Measurements from ENCODE around the gene ANKS4B.
A peak's percentile ranks its signal among the peaks of the same experiment; 100 is the strongest.
"Not testable (repeated sequence)": the region's sequence is repeated elsewhere in the genome, so short reads cannot be mapped to it uniquely, and the experiment has no call there.

The ANKS4B gene, protein sequence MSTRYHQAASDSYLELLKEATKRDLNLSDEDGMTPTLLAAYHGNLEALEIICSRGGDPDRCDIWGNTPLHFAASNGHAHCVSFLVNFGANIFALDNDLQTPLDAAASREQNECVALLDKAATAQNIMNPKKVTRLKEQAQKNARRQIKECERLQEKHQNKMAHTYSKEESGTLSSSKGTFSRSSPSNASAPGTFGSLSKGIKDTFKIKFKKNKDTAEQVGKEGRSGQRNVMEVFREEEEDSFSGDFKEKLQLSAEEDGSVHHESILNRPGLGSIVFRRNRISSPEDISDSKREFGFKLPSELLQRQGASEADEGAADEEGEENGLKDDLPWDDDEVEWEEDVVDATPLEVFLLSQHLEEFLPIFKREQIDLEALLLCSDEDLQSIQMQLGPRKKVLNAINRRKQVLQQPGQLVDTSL

DNA sequence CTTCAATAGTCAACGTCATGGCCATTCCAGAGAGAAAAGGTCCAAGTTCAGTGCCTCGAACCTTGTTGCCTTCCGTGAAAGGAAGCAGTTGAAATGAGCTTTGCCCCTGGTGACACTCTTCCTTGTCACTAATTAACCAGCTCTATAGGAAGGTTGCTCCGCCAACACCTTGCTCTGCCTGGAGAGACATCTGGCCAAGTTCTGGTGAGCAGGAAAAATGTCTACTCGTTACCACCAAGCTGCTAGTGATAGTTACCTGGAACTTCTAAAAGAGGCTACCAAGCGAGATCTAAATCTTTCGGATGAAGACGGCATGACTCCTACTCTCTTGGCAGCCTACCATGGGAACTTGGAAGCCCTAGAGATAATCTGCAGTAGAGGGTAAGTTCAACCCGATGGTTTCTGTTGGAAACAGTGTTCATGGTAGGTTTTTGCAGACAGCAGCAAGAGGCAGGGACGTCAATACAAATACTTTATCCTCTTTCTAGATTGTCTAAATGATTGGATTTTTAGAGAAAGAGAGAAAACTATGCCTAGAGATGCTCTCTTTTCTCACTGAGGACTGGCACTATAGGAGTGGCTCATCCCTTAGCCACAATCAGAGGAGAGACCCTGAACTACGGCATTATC lies at the start of gene ANKS4B:
Gene ANKS4B, plus strand, starts transcription at position 179 of the 630 bp plus-strand sequence. Its CDS starts 39 bp downstream, at position 218.
- no peak for DNase-seq

DNA sequence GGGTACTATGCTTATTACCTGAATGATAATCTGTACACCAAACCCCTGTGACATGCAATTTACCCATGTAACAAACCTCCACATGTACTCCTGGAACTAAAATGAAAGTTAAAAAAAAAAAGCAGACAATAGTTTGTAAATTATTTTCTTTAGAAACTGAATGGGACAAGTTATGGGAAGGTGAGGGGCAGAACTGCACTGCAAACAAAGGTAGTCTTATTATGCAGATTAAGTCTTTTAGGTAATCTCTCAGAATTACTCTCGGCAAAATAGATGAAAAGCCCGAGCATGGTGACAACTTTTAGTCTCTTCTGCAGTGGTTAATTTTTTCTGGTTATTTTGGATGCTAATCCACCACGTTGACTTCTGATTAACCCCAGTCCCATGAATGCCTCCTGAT lies 49.5 kb upstream of the ANKS4B start:
- DNase-seq: no peak

DNA sequence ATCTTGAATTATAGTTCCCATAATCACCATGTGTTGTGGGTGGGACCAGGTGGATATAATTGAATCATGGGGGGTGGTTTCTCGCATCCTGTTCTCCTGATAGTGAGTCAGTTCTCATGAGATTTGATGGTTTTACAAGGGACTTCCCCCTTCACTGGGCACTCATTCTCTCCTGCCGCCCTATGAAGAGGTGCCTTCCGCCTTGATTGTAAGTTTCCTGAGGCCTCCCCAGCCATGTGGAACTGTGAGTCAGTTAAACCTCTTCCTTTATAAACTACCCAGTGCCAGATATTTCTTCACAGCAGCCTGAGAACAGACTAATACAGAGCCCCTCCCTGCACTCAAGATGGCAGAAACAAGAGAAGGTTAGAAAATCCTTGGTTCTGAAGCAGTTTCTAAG lies 48.7 kb upstream of the ANKS4B start:
- DNase-seq: peak; percentile 33

DNA sequence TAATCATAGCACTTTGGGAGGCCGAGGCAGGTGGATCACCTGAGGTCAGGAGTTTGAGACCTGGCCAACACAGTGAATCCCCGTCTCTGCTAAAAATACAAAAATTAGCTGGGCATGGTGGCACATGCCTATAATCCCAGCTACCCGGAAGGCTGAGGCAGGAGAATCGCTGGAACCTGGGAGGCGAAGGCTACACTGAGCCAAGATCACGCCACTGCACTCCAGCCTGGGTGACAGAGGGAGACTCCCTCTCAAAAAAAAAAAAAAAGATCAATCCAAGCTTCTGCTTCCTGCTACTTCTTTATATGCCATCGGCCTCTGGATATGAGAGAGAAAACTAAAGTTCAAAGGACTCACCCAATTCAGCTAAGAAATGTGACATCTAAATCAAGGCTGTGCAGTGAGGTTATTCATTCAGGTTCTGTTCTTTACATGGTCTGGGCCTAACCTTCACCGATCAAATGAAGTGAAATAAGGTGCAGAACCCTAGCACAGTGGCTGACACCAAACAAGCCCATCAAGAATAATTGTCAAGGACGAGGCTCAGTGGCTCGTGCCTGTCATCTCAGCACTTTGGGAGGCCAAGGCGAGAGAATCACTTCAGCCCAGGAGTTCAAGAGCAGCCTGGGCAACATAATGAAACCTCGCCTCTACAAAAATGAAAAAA lies 47.7 kb upstream of the ANKS4B start:
- no peak for DNase-seq

DNA sequence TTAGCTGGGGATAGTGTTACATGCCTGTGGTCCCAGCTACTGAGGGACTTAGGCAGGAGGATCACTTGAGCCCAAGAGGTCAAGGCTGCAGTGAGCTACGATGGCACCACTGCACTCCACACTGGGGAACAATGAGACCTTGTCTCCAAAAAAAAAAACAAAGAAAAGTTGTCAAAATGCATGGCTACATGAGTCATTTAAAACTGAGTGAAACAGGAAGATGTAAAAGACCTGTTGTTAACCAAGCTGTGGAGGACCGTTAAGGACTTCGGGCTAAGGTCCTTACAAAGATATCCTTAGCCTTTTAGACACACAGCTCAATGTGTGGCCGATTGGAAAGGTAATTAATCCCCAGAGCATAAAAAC lies 47.2 kb upstream of the ANKS4B start:
- DNase-seq: no peak

DNA sequence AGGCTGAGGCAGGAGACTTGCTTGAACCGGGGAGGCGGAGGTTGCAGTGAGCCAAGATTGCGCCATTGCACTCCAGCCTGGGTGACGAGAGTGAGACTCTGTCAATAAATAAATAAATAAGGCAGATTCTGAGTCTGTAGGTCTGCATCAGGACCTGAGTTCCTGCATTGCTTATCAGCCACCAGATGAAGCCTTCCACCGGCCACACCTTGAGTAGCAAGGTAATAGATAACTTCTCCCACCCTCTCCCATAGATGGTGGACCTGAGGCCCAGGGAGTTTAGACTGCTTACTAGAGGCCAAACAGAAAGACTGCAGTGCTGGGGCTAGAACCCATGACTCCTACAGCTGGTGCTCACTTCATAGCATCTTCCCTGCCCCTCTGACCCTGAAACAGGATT lies 44.2 kb upstream of the ANKS4B start:
- DNase-seq: no peak

DNA sequence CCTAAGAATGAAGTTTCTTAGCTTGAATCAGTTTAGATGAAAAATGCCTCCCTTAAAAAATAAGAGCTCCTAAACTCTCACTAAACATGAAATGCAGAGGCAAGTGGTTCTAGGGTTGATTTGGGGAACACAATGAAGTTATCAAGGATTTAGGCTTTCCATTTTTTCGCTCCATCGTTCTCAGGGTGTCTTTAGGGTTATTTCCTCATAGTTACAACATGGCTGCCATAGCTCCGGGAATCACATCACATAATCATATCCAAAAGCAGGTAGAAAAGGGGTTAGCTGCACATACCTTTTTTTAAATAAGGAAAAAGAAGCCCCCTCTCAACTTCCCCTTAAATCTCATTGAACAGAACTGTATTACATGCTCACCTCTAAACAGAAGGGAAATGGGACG lies 43.5 kb upstream of the ANKS4B start:
- no peak for DNase-seq

DNA sequence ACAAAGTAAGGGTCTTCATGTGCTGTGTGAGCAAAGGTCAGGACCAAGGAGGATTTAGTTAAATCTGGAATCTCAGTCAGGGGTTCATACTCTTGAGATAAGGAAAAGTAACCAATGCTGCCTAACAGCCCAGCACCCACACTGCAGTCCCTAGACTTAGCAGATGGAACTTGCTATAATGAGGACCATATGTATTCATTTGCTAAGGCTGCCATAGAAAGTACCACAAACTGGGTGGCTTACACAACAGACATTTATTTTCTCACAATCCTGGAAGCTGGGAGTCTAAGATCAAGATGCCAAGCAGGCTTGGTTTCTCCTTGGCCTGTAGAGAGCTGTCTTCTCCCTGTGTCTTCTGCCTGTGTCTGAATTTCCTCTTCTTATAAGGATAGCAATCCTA lies 42.9 kb upstream of the ANKS4B start:
- DNase-seq: no peak

DNA sequence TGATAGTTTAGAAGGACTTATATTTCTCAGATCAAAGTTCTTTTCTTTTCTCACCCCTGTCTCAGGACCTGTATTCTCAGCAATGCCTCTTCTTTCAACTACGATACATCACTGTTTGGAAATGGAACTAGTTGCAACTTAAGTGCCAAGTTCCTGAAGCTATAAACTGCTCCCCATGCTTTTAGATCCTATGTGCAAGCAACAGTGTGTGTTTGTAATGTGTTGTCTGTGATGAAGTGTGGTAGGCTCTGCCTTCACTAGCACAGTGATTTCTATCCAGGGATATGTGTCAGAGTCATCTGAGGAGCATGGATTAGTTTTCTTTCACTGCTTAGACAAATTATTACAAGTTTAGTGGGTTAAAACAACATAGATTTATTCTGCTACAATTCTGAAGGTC lies 40.5 kb upstream of the ANKS4B start:
- no peak for DNase-seq

DNA sequence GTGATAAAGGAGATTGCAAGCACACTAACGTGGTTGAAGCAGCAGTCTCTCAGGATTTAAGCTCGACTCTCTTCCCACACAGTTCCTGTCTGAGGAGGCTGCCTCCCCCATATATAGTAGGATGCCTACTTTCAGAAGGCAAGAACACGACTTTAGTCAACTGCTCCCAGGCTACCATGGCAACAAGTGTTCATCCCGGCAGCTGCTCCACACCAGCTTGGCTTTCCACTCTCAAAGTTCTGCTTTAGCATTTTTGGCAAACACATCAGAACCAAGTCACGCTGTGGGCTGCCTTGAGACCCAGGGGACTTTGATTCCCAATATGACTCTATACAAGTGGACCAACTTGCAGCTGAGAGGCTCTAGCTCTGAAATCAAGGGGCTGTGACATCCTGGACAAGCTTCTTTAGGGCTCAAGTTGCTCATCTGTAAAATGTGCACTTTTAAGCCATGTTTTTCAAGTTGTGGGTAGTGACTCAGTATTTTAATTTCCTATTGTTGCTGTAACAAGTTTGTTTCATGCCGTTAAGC lies 38.7 kb upstream of the ANKS4B start:
- no peak for DNase-seq

DNA sequence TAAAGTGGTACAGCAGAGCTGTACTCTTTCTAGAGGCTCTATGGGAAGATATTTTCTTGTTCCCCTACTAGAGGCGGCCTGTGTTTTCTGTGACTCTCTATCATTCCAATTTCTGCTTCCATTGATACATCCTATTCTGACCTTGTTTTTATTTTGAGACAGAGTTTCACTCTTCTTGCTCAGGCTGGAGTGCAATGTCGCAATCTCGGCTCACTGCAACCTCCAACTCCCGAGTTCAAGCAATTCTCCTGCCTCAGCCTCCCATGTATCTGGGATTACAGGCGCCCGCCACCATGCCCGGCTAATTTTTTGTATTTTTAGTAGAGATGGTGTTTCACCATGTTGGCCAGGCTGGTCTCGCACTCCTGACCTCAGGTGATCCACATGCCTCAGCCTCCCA lies 38.2 kb upstream of the ANKS4B start:
- DNase-seq: not testable (repeated sequence)

DNA sequence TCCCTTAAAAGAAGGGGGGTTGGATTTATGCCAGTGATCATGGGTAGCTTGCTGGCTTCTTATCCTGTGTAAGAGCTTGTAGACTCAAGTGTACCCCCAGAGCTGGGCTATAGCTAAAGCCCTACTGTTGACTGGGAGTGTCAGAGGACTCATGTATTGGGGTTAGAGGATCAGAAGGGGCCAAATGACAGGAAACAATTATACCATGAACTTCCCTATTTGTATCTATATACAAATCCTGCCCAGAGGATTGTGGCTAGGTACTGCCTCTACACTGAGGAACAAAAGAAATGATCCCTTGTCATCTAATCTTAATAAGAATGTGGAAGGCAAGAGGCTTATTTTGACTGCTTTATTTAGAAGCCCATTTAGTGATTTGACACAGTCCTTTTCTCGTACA lies 36.4 kb upstream of the ANKS4B start:
- DNase-seq: no peak

DNA sequence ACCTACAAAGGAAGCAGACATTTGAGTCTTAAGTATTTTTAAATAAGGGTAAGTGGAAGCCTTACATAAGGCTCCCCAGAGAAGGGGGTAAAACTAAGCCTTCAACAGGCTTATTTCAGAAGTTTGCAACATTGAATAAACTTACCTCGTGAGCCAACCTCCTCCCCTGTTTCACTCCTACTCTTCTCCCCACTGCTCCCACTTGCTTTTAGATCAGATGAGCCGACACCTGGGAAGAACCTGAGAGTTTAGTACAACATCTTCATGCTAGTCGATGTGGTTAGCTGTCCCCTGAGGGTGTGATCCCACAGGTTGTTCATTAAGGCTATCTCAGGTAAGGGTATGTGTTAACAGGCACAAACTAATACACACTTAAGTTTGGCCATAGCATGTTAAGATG lies 35.9 kb upstream of the ANKS4B start:
- DNase-seq: no peak

DNA sequence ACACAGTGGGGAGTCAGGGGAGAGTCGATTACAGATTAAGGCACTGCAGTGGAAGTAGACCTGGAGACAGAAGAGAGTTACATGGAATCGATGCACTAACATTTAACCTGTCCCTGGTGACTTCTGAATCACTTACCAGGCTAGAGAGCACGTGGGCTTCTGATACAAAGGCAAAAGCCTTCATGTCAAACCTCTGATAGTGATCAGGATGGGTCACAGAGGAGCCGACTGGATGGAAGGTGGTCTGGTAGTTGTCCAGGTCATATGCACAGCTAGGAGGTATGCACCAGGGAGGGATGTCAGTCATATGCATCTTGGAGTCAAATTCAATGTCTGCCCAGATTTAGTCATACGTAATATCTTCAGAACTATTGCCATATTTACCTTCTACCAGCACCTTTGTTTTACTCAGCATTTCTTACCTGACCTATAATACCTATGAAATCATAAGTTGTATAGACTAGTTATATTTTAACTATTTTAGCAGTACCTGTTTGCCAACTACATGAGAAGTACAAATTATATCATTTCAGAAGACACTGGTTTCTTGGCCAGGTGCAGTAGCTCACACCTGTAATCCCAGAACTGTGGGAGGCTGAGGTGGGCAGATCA lies 33.8 kb upstream of the ANKS4B start:
- DNase-seq: no peak

DNA sequence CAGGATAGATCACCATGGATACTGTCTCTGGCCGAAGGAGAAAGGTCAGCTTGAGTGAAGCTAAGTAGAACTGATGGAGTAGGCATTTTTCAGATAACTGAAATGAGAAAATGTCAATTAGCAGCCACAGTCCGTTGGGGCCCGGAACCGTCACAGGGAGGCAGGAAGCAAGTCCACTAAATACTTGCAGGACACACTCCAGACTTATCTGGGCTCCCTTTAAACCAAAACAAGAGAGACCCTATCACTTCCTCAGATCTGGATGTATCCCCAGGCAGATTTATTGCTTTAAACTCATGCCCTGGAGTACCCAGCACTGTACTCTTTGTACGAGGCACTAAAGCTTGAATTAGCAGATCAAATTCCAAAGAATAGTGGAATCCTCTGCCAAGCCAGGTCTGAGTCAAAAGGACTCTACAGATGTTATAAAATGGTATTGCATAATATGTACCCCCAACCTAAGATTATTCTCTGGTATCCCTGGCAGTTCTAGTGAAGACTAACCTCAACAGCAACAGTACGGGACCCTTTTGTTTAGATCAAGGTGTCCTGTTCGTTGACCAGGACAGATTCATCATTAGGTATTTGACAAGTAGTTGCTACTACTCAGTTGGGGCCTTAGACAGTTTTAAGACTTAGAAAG lies 30.2 kb upstream of the ANKS4B start:
- no peak for DNase-seq

DNA sequence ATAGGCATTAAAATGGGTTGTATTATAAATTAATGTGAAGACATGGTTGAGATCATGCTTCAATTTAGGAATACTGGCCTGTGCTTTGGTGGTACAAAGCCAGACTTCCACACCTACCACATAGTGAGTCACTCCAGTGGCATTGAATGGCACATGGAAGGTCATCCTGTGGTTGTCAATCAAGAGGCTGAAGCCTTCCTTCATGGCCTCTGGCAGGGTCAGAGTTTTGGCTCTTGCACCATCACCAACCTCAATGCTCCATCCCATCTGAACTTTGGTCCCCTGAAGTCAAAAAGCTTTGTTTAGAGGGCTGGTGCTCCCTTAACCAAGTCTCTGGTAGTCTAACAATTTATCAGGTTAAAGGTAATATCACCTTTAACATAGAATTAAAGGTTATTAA lies 28.2 kb upstream of the ANKS4B start:
- no peak for DNase-seq

DNA sequence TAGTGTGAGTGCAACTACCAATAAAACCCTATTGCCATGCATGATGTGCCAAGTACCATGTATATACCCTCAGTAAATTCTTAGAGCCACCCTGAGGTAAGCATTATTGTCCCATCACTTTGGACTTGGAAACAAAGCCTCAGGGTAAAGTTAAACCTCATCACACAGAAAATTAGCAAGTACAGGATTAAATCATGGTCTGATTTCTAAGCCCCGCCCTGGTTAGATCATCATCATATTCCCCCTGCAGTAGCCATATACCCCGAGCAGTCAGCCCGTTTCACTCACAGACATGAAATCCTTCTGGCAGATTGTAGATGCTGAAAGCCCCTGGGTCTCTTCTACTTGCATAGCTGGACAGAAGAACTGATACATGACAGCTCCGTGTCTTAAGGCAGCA lies 26.9 kb upstream of the ANKS4B start:
- no peak for DNase-seq

DNA sequence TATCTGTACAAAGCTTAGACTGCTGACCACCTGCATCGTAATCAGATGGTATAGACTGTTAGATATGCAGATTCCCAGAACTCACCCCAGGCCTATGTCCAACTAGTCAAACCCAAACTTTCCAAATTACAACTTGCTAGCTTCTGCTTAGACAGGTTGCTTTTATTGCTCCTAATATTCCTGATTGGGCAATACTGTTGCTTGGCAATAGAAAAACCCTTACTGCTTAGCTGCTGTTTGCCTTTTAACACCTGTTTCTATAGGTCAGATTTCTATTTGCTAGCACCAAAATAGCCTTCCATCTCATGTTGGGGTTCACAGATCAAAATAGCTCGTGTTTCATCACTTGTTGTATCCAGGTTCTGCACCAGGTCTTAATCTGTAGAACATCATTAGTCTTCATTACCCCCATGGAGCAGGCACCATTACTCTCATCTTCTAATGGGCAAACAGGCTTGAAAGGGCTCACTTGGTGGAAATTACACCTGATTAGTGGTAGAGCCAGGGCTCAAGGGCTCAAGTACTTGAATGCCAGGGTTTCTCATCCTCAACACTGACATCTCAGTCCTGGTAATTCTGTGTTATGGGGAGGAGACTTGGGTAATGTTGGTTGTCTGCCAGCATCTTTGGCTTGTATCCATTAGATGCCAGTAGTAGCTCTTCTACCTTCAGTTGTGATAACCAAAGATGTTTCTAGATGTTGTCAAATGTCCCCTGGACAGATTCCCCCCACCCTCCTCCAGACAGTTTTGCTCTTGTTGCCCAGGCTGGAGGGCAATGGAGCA lies 24.9 kb upstream of the ANKS4B start:
- no peak for DNase-seq

DNA sequence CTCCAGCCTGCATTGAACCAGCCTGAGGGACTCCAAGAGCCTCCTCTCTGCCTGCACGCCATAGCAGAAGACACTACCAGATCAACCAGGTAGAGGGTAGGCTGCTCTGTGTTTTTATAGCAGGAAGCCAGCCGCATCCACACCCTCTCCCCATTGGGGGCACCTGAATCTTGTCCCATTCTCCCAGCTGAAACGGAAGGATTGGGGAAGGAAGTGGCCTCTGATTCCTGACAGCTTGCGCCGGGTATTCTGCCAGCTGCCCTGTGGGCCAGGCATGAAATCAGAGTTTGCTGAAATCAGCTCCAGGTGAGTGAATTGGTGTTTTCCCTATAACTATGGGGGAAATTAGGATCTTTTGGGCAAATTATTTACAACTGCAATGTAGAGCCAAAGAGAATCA lies 22.0 kb upstream of the ANKS4B start, which contains the start of gene ZP2:
Gene ZP2, minus strand, starts transcription at position 89 of the 400 bp plus-strand sequence. Its CDS starts 27 bp downstream, at position 62.
- DNase-seq: no peak

DNA sequence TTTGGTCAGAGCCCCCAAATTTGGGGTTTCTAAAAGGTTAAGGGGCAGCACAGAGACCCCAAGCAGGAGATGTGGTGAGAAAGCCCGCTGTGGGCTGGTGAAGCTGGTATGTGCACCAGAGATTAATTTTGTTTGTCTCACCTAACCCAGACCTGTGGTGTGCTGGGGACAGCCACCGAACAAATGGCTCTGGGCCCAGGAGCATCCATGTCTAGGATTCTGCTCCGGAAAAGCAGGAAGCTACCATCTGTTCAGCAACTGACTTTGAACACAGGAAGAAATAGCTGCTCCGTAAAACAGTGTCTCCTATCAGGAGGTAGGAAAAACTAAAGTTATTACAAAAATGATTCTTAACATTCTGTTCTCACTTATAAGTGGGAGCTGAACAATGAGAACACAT lies 19.4 kb upstream of the ANKS4B start:
- no peak for DNase-seq

DNA sequence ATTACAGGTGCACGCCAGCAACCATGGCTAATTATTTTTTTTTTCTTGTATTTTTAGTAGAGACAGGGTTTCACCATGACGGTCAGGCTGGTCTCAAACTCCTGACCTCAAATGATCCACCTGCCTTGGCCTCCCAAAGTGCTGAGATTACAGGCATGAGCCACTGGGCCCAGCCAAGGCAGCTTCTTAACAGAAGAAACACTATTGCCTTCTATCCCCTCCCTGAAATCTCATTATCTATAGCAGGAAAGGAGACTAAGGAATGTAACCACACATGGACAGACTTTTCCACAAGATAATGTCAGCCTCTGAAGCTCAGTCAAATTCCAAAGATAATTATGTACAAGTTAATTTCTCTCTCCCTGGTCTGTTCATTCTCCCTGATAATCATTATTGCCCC lies 16.4 kb upstream of the ANKS4B start:
- no peak for DNase-seq

DNA sequence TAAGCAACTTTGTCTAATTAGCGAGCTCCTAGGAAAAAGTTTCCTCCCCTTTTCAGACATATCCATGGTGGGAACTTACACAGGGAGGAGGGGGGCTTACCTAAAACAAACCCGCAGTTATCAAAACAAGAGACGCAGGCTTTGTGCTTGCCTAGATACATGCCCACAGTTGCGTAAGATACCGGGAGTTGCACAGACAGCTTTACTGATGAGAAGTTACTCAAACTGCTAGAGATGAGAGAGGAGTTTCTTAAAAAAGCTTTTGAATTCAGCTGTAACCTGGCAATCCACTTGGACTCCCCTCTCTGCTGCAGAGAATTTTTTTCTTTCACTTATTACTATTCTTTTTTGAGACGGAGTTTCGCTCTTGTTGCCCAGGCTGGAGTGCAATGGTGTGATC lies 15.3 kb upstream of the ANKS4B start:
- no peak for DNase-seq
